Kidney epithelial cell (primary cell): ENCODE measurements around the gene CCDC92B. TPM values are rescaled to one million over a fixed set of nuclear protein-coding genes. Genes with fewer than 3 reads are reported as not detected.
A peak's percentile ranks its signal among the peaks of the same experiment; 100 is the strongest.

Experiments used
- DNase-seq: peaks from one replicate; pipeline ENCODE4 v3.0.0-alpha.2; 2010; ENCODE audit warnings: low read depth
- H3K27me3 ChIP-seq: 2 replicates; pipeline ENCODE4 v1.6.0; 2011; ENCODE audit warnings: low read length; ENCODE audit not compliant: control insufficient read depth, insufficient read depth
- H3K36me3 ChIP-seq: 2 replicates; pipeline ENCODE4 v1.5.1; 2011; ENCODE audit warnings: low read length; ENCODE audit not compliant: control insufficient read depth, insufficient read depth
- H3K4me3 ChIP-seq: 2 replicates; pipeline ENCODE4 v1.5.1; 2011; ENCODE audit warnings: low read depth, mild to moderate bottlenecking, control low read depth, low read length
- total RNA-seq: library from RNA; depleted of rRNA; stranded (reverse); fragments of >200 nt; gene quantifications from 2 replicates; pipeline ENCODE4 v1.2.3, GENCODE V29; 2015
- TF ChIP-seq, protein P1 (sequence below): IDR thresholded peaks from 2 replicates; pipeline ENCODE4 v1.5.1; 2011; ENCODE audit warnings: mild to moderate bottlenecking, moderate library complexity, low read length, control low read depth, inconsistent platforms; ENCODE audit not compliant: insufficient read depth, poor library complexity, severe bottlenecking

The CCDC92B gene
- total RNA-seq, 1 donor from 2014 or later = not detected

DNA sequence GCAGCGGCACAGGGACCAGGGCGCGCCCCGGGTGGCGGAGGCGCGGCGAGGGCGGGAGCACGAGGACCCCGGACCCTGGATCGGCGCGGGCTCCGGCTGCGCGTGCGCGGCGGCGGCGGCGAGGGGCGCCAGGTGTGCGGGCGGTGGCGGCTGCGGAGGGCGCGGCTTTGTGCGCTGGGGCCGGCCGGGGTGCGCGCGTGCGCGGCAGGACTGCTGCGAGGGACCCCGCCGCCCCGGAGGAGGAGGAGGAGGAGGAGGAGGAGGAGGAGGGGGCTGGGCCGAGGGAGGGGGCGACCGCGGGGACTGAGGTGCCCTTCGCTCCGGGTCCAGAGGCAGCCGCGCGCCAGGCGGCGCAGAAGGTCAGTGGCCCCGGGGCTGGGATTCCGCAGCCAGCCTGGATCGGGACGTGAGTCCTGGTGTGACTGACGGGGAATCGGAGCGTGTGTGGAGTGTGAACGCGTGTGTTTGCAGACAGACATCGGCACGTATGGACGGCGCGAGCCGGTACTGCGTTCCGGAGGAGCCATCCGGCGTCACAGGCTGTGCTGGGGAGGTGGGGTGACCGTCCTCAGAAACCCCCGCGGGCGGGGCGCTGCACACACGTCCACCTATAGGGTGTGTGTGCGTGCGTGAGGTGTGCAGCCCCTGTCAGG, 27.3 kb upstream of the CCDC92B start:
- H3K27me3 ChIP-seq = peaks cover 47% of the 10 kb centered on the region
- H3K36me3 ChIP-seq = no peaks in the 10 kb centered on the region
- H3K4me3 ChIP-seq = peak overlapping the region; percentile 24
- TF ChIP-seq, protein P1, sequence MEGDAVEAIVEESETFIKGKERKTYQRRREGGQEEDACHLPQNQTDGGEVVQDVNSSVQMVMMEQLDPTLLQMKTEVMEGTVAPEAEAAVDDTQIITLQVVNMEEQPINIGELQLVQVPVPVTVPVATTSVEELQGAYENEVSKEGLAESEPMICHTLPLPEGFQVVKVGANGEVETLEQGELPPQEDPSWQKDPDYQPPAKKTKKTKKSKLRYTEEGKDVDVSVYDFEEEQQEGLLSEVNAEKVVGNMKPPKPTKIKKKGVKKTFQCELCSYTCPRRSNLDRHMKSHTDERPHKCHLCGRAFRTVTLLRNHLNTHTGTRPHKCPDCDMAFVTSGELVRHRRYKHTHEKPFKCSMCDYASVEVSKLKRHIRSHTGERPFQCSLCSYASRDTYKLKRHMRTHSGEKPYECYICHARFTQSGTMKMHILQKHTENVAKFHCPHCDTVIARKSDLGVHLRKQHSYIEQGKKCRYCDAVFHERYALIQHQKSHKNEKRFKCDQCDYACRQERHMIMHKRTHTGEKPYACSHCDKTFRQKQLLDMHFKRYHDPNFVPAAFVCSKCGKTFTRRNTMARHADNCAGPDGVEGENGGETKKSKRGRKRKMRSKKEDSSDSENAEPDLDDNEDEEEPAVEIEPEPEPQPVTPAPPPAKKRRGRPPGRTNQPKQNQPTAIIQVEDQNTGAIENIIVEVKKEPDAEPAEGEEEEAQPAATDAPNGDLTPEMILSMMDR = no peak
- no peak for DNase-seq

DNA sequence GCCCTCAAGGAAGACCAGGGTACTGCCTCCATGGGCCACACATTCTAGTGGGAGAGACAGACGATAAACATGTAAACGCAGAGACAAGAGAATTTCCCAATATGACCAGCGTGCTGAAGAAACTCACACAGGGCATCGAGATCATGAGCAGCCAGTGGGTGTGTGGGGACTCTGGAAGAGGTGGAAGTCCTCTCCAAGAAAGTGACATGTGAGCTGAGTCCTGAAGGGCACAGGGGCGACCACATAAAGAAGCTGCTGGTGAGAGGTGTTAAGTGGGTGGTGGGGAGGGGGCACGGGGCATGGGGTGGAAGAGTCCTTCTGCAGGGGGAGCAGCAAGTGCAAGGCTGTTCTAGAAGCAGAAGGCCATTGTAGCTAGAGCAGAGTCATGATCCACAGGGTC, 25.8 kb upstream of the CCDC92B start:
- H3K27me3 ChIP-seq = peaks cover 46% of the 10 kb centered on the region
- TF ChIP-seq, protein P1 = no peak
- H3K4me3 ChIP-seq = no peak overlapping the region
- no peak for DNase-seq
- no peaks in the 10 kb centered on the region for H3K36me3 ChIP-seq

DNA sequence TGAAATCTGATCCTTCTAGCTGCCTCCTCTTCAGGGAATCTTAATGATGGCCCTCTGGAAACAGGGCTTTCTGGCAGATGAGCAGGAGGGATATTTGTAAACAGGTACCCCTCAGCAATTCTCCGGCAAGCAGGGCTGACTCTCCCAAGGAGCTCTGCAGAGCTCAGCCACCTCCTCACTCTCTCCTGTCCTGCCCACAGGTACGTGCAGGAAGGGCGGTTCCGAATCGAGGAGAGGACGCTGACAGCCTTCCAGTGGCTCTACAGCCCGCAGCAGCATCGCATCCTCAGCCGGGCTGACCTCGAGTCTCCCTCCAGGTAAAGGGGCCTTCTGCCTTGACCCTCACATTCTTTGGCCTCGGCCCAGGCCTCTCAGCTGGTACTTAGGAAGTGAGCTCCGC, 20.7 kb upstream of the CCDC92B start:
- H3K27me3 ChIP-seq = peaks cover 16% of the 10 kb centered on the region
- no peaks in the 10 kb centered on the region for H3K36me3 ChIP-seq
- TF ChIP-seq, protein P1 = no peak
- DNase-seq = no peak
- no peak overlapping the region for H3K4me3 ChIP-seq

DNA sequence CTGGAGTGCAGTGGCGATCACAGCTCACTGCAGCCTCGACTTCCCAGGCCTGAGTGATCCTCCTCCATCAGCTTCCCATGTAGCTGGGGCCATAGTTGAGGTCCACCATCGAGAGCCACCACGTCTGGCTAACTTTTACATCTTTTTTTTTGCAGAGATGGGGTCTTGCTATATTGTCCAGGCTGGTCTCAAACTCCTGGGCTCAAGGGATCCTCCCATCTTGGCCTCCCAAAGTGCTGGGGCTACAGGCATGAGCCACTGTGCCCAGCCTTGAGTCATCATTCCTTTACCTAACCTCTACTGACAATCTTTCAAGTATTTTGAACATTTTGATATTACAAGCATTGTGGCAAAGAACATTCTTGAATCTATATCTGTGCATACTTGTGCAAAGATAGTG, 9.4 kb upstream of the CCDC92B start:
- Histone ChIP-seq H3K4me3 (no peak overlapping the region), H3K27me3 (peaks cover 21% of the 10 kb centered on the region), H3K36me3 (no peaks in the 10 kb centered on the region)
- no peak for DNase-seq
- TF ChIP-seq, protein P1 = no peak

DNA sequence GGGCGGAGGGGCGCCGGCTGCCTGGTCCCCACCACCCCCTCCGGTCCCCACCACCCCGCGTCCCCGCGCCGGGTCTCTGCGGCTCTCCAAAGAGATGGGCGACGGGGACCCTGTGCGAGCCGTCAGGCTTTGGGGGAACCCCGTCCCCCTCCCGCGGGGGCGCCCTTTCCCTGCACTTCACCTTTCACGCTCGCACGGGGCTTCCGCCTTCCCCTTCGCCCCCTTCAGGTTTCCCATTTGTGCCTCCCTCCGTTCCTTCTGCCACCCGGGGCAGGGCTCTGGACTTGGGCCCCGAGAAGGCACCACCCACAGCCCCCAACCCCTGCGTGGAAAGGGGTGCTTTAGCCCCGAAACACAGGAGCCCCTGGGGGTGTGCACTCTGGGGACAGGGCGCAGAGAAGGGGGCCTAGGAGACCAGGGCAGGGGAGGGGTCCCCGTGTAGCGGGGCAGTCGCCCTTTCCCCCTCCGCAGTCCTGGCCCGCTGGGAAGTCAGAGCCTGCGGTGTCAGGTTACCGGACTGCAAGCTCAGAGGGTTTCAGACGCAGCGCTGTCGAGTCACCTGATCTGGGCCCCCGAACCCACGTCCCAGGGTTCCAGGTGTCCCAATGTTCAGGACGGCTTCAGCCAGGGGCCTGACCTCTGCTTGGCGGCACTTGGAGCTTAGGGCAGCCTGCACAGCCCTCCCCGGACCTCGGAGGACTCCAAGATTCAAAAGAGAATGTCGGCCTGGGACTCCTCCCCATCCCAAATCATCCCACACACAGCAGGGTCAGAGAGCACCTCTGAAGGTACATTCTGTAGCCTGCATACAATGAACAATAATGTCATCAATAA, 6.7 kb upstream of the CCDC92B start:
- H3K4me3 ChIP-seq = no peak overlapping the region

More for the DNA sequence above, 6.7 kb upstream of the CCDC92B start:
- no peaks in the 10 kb centered on the region for H3K36me3 ChIP-seq
- DNase-seq = no peak
- peaks cover 32% of the 10 kb centered on the region for H3K27me3 ChIP-seq
- TF ChIP-seq, protein P1 = no peak
